ENCODE measurements around the gene DPAGT1. TPM values are rescaled to one million over a fixed set of nuclear protein-coding genes. Genes with fewer than 3 reads are reported as not detected.
"Not testable (repeated sequence)": the region's sequence is repeated elsewhere in the genome, so short reads cannot be mapped to it uniquely, and the experiment has no call there.

Gene DPAGT1
- total RNA-seq, 1 donor from 2014 or later: 8.7 TPM

DNA sequence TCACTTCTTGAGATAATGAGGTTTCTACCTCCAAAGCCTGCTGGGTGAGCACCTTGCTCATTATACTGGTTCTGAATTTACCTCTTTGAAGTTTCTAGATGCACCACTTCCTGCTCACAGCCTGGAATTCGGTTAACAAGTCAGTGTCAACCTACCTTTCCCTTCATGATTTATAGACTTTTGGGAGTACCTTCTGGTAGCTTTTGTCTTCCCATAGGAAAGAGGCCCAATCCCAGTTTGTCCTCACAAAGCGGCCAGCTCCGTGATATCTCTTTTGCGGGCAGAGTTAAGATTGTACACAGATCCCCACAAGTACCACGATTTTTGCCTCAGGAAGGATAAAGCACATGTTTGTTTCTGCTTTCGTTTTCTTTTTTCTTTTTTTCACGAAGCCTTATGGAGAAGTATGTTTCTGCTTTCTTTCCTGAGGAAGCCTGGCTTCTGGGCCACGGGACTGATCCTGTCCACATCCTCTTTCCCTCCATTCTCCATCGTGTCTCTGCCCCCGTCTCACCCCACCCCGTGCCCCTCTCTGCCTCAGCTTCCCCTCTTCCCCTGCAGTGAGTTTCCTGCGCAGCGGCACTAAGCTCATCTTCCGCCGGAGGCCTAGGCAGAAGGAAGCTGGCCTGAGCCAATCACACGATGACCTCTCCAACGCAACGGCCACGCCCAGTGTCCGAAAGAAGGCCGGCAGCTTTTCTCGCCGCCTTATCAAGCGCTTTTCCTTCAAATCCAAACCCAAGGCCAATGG is 14.0 kb upstream of the DPAGT1 start:
- DNase-seq: no peak

DNA sequence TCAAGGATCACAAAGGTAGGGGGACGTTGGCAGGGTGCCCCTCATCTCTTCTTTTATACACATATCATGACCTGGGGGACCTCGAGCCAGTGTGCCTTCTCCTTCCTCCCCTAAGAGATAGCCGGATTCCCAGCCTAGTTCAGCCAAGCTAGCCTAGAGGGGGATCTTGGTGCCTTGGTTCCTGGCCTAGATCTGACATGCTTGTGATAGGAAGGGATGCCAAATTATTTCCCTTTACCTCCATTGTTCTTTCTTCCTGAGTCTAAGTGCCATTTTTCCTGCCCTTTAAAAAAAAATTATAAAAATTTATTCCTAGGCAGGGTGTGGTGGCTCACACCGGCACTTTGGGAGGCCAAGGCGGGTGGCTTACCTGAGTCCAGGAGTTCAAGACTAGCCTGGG is 12.7 kb upstream of the DPAGT1 start:
- DNase-seq: no peak

DNA sequence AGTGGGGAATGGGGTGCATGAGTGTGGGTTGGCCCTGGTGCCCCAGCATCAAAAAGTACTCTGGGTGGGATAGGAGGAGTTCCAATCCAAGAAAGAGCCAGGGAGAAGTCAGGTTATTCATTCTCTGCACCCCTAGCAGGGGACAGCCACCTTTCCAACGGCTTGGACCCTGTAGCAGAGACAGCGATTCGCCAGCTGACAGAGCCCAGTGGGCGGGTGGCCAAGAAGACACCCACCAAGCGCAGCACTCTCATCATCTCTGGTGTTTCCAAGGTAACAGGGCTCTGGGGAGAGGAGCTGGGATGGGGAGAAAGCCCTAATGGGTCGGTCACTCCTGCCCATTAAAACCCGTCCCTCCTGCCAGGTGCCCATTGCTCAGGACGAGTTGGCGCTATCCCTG is 12.1 kb upstream of the DPAGT1 start:
- no peak for DNase-seq

DNA sequence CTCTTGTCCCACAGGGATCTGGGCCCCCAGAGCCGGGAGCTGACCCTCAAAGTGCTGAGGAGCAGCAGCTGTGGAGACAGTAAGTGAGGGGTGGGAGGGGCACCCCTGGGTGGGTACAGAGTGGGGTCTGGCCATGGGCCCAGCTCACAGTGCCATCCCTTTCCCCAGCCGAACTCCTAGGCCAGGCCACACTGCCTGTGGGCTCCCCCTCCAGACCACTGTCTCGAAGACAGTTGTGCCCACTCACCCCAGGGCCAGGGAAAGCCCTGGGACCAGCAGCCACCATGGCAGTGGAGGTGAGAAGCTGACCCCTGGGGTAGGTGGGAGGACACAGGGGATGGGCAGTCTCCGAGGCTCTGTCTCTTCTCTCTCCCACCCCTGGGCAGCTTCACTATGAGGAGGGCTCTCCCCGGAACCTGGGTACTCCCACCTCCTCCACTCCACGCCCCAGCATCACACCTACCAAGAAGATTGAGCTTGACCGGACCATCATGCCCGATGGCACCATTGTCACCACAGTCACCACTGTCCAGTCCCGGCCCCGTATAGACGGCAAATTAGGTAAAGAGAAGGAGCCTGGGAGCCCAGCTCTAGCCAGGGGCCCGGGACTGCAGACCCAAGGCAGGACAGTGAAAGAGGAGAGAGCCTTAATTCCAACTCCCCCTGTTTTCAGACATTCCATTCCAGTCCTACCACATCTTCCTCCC is 10.8 kb upstream of the DPAGT1 start:
- no peak for DNase-seq

DNA sequence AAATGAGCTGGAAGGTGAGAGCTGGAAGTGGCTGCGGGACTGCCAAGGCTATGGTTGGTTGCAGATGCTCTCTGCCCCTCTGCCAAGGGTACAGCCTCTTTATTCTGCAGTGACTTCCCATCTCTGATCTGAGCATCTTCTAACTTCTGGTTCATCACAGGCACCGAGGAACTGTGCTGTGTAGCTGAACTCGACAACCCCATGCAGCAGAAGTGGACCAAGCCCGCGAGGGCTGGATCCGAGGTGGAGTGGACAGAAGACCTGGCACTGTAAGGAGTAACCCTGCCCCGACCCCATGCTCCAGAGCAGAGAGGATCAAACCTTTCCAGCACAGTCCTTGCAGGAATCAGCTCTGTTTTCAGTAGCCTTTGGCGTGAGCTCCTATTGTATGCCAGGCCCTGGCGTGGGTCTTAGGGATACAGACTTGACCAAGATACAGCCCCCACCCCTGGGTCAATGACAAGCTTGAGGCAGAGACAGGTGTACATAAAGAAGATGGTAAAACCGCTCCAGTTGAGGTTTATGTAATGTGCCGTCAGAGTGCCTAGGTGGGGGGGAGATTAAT is 9.8 kb upstream of the DPAGT1 start:
- DNase-seq: no peak

DNA sequence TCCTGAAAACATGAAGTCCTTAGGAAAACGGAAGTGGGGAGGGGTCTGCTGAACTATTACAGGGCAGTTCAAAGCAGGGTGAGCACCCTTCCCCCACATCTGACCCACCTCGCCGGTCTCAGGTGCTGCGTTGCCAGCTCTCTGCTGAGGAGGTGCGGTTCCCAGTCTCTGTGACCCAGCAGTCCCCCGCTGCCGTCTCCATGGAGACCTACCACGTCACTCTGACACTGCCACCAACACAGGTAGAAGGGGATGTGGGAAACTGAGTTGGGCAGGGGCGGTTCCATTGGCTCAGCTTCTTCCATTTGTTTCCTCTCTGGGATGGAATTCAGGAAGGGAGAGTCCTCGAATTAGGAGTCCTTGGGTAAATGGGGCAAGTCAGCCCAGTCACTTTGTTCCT is 8.8 kb upstream of the DPAGT1 start:
- no peak for DNase-seq

DNA sequence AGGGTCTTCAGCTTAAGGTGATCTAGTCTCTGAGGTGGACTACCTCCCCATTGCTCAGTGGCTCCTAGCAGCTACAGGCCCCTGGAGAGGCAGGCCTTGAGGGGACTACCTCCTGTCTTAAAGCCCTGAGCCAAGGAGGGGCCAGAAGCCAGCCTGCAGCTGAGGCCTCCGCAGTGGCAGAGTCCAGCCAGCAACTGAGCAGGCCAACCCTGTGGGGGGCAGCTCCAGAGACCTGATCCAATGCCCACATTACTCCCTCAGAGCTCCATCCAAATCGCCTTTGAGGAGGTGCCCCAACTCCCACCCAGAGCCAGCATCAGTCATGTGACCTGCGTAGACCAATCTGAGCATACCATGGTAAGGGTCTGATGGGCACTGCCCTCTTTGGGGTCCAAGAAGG is 8.2 kb upstream of the DPAGT1 start:
- no peak for DNase-seq

DNA sequence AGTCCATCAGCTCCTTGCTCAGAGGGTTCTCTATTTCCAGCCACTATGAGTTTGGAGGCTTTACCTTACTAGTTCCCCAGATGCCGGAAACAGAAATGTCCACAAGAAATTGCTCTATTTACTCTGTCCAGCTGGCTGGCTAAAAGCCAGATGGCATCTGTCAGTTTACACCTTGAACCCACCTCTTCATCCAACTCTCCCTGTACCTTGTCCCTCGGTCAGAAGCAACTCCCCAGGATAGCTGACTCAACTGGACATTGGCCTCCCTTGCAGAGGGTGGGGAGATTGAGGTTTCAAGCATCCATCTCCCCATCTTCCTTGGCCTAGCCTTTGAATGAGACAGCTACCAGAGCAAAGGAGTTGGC is 7.2 kb upstream of the DPAGT1 start:
- no peak for DNase-seq

DNA sequence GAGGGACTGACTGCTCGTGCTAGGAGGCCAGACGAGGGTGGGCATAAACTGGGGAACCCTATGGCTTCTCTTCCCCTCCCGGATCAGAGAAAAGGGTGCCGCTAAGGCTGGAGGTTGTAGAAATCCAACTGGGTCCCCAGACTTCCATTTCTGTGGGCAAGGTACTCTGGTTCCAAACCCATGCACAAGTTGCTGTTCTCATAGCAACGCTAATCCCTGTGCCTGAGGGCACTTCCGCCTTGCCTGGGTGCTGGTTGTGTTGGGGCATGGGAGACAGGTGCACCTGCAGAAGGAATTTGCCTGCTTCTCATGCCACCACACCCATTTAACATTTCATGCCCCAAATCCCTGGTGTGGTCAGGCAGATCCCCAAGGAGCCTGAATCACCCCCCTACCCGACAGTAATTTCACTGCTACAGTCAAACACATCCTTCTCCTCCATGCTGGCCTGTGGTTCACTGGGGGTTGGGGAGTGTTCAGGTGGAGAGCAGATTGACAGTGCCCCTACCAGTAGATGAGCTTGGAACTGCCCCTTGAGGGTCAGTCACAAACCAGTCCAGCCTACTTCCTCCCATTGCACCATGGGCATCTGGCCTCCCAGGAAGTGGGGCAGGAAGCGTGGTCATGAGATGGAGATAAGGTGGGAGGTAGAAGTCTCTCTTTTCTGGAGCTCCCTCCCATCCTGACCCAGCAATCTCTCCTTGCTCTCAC is 6.6 kb upstream of the DPAGT1 start:
- DNase-seq: no peak

DNA sequence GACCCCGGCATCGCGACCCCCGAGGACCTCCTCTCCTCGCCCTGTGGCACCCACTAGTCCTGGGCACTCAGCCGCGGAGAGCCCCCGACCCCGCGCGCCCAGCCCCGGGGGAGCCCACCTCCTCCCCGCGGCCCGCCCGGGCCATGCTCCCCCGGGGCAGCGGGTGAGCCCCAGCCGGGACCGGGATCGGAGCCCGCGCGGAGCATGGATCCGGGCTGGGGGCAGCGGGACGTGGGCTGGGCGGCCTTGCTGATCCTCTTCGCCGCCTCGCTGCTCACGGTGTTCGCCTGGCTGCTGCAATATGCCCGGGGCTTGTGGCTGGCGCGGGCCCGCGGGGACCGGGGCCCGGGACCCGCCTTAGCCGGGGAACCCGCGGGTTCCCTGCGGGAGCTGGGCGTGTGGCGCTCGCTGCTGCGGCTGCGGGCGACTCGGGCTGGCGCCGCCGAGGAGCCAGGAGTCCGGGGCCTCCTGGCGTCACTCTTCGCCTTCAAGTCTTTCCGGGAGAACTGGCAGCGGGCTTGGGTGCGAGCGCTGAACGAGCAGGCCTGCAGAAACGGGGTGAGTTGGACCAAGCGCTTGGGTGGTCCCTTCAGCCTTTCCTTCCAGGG is 6.0 kb upstream of the DPAGT1 start:
- DNase-seq: no peak

DNA sequence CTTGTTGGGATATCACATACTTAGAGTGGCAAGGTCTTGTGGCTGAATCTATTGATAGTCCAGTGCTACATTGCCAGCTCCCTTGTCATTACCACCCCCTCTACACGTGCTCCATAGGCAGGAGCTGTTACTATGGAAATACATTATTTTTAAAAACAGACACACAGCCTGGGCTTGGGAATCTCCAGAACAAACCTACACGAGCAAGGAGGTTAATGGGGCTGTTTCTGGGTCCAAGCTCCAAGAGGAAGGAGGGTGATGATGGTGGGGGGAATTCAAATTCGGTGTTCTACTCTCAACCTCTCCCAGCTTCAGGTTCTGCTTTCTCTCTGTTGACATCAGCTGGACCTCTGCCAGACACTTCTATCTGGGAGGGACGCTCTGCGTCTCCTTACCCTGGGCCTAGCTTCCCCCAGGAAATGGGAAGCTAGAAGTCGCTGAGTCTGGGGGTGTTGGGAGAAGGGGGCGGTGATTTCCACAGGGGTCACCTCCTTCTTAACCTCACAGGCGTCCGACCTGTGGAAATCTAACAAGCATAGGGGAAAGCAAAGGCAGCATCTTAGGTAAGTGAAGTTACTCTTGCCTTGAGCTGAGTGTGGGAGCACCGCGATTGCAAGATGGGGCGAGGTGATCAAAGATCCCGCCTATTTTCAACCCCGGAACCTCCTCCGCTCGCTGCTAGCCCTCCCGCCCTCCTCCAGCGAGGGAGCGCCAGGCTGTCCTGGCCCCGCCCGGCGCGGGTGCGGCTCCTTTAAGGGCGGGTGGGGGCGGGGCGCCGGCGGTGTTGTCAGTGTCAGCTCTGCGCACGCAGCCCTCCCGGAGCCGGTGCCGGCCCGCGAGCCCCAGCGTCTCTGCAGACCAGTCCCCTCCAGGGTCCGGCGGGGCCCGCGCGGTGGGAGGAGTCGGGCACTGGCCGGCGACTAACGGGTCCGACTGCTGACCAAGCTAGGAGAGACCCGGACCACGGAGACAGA is 5.2 kb upstream of the DPAGT1 start, which contains the start of gene C2CD2L:
TSS of gene C2CD2L (plus strand) at position 781 of the 974 bp plus-strand sequence. CDS start 398 bp downstream, outside the sequence.
- DNase-seq: peak; percentile 88

DNA sequence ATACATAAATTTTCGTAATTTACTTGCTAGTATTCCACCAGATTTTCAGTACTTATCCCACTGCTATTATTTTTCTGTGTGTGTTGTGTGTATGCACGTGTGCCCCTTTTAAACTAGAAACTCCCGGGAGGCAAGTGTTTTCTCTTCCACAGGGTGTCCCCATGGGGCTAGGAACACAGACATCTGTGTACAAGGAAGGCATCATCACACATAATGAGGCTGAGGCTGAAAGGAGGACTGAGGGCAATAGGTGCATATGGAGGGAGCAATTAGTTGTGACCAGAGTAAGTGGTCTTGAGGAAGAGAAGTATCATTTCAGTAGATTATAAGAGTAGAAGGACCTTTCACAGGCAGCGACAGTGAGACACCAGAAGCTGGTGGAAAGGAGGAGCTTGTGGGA is 2.1 kb upstream of the DPAGT1 start:
- DNase-seq: no peak

DNA sequence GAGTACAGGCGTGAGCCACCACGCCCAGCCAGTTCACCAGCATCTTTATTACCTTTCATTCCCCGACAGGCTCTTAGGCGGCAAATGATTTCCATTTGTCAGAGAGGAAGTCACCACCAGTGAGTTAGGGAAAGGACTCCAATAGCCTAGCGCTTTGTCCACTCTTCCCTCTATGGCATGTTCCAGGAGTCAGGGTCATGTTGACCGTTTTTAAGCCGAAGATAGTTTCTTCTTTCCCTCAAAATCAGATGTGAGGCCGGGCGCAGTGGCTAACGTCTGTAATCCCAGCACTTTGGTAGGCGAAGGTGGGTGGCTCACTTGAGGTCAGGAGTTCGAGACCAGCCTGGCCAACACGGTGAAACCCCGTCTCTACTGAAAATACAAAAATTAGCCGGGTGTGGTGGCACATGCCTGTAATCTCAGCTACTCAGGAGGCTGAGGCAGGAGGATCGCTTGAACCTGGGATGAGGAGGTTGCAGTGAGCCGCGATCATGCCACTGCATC is 1.6 kb upstream of the DPAGT1 start:
- not testable (repeated sequence) for DNase-seq

DNA sequence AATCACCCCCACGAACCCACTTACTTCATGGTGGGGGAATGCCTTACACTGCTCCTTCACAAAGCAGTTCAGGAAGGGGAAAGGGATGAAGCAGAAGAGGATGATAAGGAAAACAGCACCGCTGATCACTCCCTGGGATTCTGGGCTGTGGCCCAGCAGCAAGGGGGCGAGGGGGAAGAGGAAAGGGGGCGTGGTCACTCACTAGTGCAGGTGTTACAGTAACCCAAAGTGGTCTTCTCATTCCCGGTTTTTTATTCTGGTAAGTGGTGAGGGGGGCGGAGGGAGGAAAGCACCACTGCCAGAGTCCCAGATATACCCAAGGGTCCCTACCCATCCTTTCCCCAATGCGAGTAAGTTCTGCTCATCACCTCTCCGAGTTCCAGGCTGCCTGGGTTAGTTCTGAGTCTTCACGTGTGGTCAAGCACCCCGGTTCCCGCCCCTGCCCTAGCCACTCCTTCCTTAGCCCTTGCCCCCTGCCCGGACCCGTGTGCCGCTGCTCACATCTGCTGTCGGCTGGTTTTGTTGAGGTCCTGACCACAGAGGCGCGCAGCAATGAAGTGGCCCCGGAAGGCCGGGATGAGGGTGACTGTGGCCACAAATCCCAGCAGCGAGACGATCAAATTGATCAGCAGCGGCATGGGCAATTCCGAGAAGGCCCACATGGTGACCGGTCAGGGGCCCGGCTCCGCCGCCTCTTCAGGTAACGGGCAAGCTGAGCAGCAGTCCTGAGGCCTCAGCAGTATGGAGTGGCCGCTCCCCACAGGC is 477 bp downstream of the DPAGT1 start:
- no peak for DNase-seq

DNA sequence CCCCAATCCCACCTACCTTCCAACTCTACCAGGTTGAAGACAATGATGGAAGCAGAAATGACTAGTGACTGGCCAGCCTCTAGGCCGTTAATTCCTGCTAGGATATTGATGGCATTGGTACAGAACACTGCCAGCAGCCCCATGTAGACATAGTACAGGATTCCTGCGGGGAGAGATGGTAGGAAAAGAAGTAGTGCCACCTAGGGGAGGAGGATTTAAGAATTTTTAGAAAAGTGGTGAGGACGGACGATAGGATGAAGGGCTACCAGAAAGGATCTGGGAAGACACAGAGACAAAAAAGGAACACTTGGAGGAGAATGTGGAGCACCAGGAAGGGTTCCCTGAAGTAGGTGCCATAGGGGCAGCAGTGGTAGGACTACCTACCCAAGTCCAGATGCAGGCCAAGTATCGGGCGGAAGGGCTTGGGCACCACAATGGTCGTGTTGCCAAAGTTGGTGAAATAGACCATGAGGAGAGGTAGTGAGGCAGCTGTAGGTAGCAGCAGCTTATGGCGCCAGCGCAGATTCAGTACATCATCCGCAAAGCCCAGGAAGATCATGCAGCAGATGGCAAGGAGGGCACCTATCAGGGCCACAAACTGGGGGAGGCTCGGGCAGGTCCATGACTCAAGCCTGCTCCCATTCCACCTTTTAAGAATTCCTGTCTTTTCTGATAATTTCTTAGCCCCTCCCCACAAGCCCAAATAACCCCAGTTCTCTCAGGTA is 1.2 kb downstream of the DPAGT1 start:
- no peak for DNase-seq

DNA sequence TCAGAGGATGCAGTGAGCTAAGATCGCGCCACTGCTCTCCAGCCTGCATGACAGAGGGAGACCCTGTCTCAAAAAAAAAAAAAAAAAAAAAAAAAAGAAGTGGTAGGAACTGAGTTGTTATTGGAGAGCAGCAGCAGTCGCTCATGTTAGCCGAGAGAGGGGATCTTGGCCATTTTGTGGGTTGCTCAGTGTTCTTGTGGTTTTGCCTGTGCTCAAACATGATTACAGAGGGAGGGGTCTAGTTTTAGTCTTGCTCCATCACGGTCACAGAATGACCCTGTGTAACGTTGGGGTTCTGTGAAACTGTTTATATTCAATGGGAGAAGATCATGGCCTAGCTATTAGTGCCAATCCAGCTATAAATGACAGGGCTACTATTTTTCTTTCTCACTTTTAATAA is 1.9 kb downstream of the DPAGT1 start:
- DNase-seq: no peak

DNA sequence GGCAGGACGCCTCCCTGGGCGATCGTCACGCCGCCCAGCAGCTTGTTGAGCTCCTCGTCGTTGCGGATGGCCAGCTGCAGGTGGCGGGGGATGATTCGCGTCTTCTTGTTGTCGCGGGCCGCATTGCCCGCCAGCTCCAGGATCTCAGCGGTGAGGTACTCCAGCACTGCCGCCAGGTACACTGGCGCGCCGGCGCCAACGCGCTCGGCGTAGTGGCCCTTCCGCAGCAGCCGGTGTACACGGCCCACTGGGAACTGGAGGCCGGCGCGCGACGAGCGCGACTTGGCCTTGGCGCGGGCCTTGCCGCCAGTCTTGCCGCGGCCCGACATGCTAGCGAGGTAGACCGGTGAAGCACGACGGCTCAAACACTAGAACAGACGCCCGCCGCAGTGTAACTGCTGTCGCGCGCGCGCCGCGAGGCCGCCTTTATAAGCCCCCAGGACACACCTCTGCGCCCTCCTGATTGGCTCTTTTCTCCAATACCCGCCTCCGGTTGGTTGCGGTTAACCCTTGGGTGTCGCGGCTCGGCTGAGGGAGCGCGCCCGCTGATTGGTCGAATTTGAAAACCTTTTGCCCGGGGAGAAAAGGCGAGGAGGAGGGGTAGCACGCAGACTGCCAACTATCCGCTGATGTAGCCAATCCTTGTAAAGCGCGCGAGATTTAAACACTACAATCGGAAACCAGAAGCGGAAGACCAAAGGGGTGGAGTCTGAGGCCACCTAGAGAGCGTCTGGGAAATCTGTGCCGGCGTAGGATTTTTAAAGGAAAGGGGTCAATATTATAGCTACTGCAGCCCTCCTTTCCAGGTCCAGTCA is 6.4 kb downstream of the DPAGT1 start:
- peak; percentile 100 for DNase-seq

DNA sequence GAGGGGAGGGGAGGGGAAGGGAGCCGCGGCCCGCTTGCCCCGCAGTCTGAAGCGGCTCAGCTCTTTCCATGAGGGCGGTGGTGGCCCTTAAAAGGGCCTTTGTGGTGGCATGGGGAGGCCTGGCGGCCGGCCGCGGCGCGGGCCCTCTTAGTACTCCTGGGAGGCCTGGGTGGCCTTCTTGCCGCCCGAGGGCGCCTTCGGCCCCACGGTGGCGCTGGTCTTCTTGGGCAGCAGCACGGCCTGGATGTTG is 6.9 kb downstream of the DPAGT1 start:
- peak; percentile 66 for DNase-seq
